Gastrocnemius medialis (tissue), 4 donors: ENCODE measurements around the gene CHST13. TPM values are rescaled to one million over a fixed set of nuclear protein-coding genes. Genes with fewer than 3 reads are reported as not detected.

Experiments used
- ATAC-seq, 2 donors: fragments of 150-250 bp; one replicate each; pipeline ENCODE4 v1.9.1; 2016
- DNase-seq, 2 donors: peaks; one replicate each; pipeline ENCODE4 v3.0.0-alpha.2; 2019
- H3K27ac ChIP-seq, 4 donors: fragments of 200-600 bp; sonication (generic); 1 replicate in 1 of 4; 2 replicates in 3 of 4; pipeline ENCODE4 v1.5.1; 2016 to 2018; ENCODE audit warnings: mild to moderate bottlenecking in 2 of 4, moderate library complexity in 1 of 4
- H3K27me3 ChIP-seq, 3 donors: fragments of 200-600 bp; sonication (generic) in 2 of 3; 1 replicate in 1 of 3; 2 replicates in 2 of 3; pipeline versions ENCODE4 v1.5.1 to v1.6.0; 2016 to 2019; ENCODE audit warnings: mild to moderate bottlenecking in 1 of 3, moderate library complexity in 1 of 3
- H3K36me3 ChIP-seq, 2 donors: fragments of 200-600 bp; sonication (generic) in 1 of 2; one replicate each; pipeline ENCODE4 v1.5.1; 2017 to 2018
- H3K4me1 ChIP-seq, 2 donors: fragments of 200-600 bp; sonication (generic) in 1 of 2; one replicate each; pipeline ENCODE4 v1.5.1; 2016 to 2017; ENCODE audit warnings: mild to moderate bottlenecking in 2 of 2
- H3K4me3 ChIP-seq, 4 donors: fragments of 200-600 bp; sonication (generic) in 3 of 4; 1 replicate in 1 of 4; 2 replicates in 3 of 4; pipeline ENCODE4 v1.5.1; 2016 to 2019; ENCODE audit warnings: mild to moderate bottlenecking in 2 of 4
- H3K9me3 ChIP-seq, 3 donors: fragments of 200-600 bp; sonication (generic) in 2 of 3; 1 replicate in 1 of 3; 2 replicates in 2 of 3; pipeline ENCODE4 v1.5.1; 2016 to 2019
- CTCF ChIP-seq, 5 experiments: fragments of 450-650 bp in 3 of 5; fragments of 200-600 bp in 2 of 5; sonication (generic) in 2 of 5; IDR thresholded peaks in 4 of 5; conservative IDR thresholded peaks in 1 of 5; 1 replicate in 4 of 5; 2 replicates in 1 of 5; pipeline ENCODE4 v1.5.1; 2016 to 2019; ENCODE audit warnings: antibody characterized with exemption in 5 of 5, mild to moderate bottlenecking in 3 of 5, moderate library complexity in 3 of 5
- POLR2A ChIP-seq, 2 donors: fragments of 450-650 bp; IDR thresholded peaks; one replicate each; pipeline ENCODE4 v1.6.1; 2017; ENCODE audit warnings: antibody characterized with exemption in 2 of 2, mild to moderate bottlenecking in 2 of 2, moderate library complexity in 2 of 2
- in situ Hi-C, 4 donors: fragments of 200-750 bp; cut with MboI; loops; one replicate each; pipeline versions ENCODE4 v1.15.0 to v1.8.0; 2017; ENCODE audit warnings: low sequenced_read_pairs in 4 of 4
- intact Hi-C: fragments of 100-400 bp; cut with DNase I; formaldehyde crosslinking; loops from one replicate; pipeline ENCODE4 v1.15.1; 2023; ENCODE audit warnings: low total_unique reads
- total RNA-seq, 4 donors: library from RNA; depleted of rRNA; stranded (reverse); fragments of >200 nt; gene quantifications; one replicate each; pipeline versions ENCODE4 v1.1.0 to v1.2.3, GENCODE V29; 2016

Gene CHST13
- total RNA-seq, 4 donors from 2014 or later: 0.49 TPM; not detected in 3

GRCh38 chr3:126571078-126571477 lies 47.1 kb downstream of the CHST13 start:
- intact Hi-C loops (no loop called here), in situ Hi-C loops (no loop called here)
- H3K36me3 ChIP-seq: no peaks in the 10 kb centered on the region
- no peak overlapping the region for H3K27ac ChIP-seq
- ATAC-seq (no peak), DNase-seq (no peak)
- no peaks in the 10 kb centered on the region for H3K27me3 ChIP-seq
- H3K4me1 ChIP-seq: peaks cover 0 to 14% of the 10 kb centered on the region in 2 donors
- TF ChIP-seq POLR2A (IDR thresholded peaks at IDR 0.05) (no peak), CTCF (IDR thresholded peaks at IDR 0.05 in 4 of 5, conservative IDR thresholded peaks at IDR 0.05 in 1 of 5) (no peak)
- H3K4me3 ChIP-seq: no peak overlapping the region
- H3K9me3 ChIP-seq: no peaks in the 10 kb centered on the region

GRCh38 chr3:126573492-126574117 lies 49.6 kb downstream of the CHST13 start:
- no peaks in the 10 kb centered on the region for H3K27me3 ChIP-seq
- H3K4me3 ChIP-seq: peak overlapping the region in 1 of 4 donors; percentile 11
- peaks cover 0 to 14% of the 10 kb centered on the region in 2 donors for H3K4me1 ChIP-seq
- in situ Hi-C loops (no loop called here), intact Hi-C loops (no loop called here)
- ATAC-seq (peak; percentile 77 to 88), DNase-seq (peak; percentile 49 to 50)
- H3K27ac ChIP-seq: peak overlapping the region; percentile 12 to 72 (median 38)
- no peak for TF ChIP-seq POLR2A (IDR thresholded peaks at IDR 0.05)
- no peak for TF ChIP-seq CTCF (IDR thresholded peaks at IDR 0.05 in 4 of 5, conservative IDR thresholded peaks at IDR 0.05 in 1 of 5)
- no peaks in the 10 kb centered on the region for H3K36me3 ChIP-seq
- no peaks in the 10 kb centered on the region for H3K9me3 ChIP-seq

DNA sequence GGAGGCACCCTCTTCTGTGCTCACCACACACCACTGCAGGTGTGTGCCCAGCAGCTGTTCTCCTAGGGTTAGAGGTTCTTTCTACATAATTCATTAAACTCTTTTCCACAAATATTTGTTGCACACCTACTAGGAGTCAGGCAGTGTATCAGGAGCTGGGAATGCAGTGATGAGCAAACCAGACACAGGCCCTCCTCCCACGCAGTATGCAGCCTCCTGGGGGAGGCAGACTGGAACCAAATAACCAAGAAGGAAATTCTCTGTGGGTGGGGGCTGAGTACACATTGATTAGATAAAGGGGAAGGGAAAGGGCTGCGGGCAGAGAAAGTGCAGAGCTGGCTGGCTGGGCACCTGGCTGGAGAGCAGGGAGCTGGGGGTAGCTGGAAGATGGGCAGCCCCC lies 53.3 kb downstream of the CHST13 start:
- ATAC-seq: no peak
- Histone ChIP-seq H3K27ac (no peak overlapping the region), H3K9me3 (no peaks in the 10 kb centered on the region), H3K36me3 (no peaks in the 10 kb centered on the region), H3K27me3 (no peaks in the 10 kb centered on the region), H3K4me1 (peaks cover 0 to 14% of the 10 kb centered on the region in 2 donors), H3K4me3 (no peak overlapping the region)
- TF ChIP-seq CTCF (IDR thresholded peaks at IDR 0.05 in 4 of 5, conservative IDR thresholded peaks at IDR 0.05 in 1 of 5) (no peak), POLR2A (IDR thresholded peaks at IDR 0.05) (no peak)
- DNase-seq: no peak
- intact Hi-C loops: no loop called here
- in situ Hi-C loops: no loop called here

DNA sequence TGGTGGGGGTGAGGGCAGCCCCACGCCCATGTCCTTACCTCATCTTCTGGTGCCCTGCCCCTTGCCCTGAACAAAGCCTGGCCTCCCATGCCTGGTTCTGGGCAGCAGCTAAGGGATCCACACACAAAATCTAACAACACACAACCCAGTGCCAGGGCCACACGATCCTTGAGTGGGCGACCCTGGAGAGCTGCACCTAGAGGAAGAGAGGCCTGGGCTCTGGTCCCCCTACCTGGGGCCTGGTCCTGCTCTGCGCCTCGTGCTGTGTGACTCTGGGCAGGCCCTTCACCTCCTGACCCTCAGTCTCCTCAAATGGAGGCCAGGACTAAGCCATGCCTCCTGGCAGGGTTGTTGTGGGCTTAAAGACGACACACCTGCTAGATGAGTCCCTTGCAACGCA lies 54.7 kb downstream of the CHST13 start:
- Histone ChIP-seq H3K4me1 (peaks cover 0 to 5% of the 10 kb centered on the region in 2 donors), H3K27me3 (no peaks in the 10 kb centered on the region), H3K36me3 (no peaks in the 10 kb centered on the region), H3K9me3 (no peaks in the 10 kb centered on the region), H3K4me3 (no peak overlapping the region), H3K27ac (no peak overlapping the region)
- in situ Hi-C loops: no loop called here
- DNase-seq (no peak), ATAC-seq (no peak)
- intact Hi-C loops: no loop called here
- TF ChIP-seq POLR2A (IDR thresholded peaks at IDR 0.05) (no peak), CTCF (IDR thresholded peaks at IDR 0.05 in 4 of 5, conservative IDR thresholded peaks at IDR 0.05 in 1 of 5) (no peak)

- DNase-seq (no peak), ATAC-seq (no peak)
- intact Hi-C loops (no loop called here), in situ Hi-C loops (no loop called here)
- H3K9me3 ChIP-seq: no peaks in the 10 kb centered on the region
- TF ChIP-seq POLR2A (IDR thresholded peaks at IDR 0.05) (no peak), CTCF (IDR thresholded peaks at IDR 0.05 in 4 of 5, conservative IDR thresholded peaks at IDR 0.05 in 1 of 5) (no peak)
- no peak overlapping the region for H3K4me3 ChIP-seq
- no peaks in the 10 kb centered on the region for H3K27me3 ChIP-seq
- no peaks in the 10 kb centered on the region for H3K36me3 ChIP-seq
- no peak overlapping the region for H3K27ac ChIP-seq
- no peaks in the 10 kb centered on the region for H3K4me1 ChIP-seq
Observed at GRCh38 chr3:126580746-126581145, 56.8 kb downstream of the CHST13 start.
